HCT116 (cell line): ENCODE results near the gene PLCB3. TPM values are rescaled to one million over a fixed set of nuclear protein-coding genes. Genes with fewer than 3 reads are reported as not detected.

Experiments
- ATAC-seq: fragments of 200-7000 bp; cut with Tn5 transposase; 2 replicates; pipeline ENCODE4 v1.9.1; 2020; ENCODE audit warnings: mild to moderate bottlenecking, moderate library complexity
- BruUV-seq: library from RNA; stranded (reverse); fragments of 400-500 nt; replicated peaks from 2 replicates; lab custom pipeline; 2021; lab: Mats Ljungman, UMichigan
- CTCF ChIA-PET: fragments of 300-600 bp; sonication (Branson Sonifier 250); formaldehyde crosslinking; loops from one replicate; lab custom pipeline; 2021; ENCODE audit warnings: antibody characterized with exemption; lab: Charles Lee
- POLR2A ChIA-PET: fragments of 300-600, 350-600 bp; sonication (Branson Sonifier 250); formaldehyde crosslinking; loops from one replicate; lab custom pipeline; 2021; ENCODE audit warnings: antibody characterized with exemption; lab: Charles Lee
- RAD21 ChIA-PET, 2 experiments: fragments of 300-600 bp; sonication (Branson Sonifier 250); formaldehyde crosslinking; loops; one replicate each; lab custom pipeline; 2023; ENCODE audit warnings: low total read pairs in 2 of 2; ENCODE audit not compliant: uncharacterized antibody in 2 of 2, unreplicated experiment in 2 of 2, low non-redundant PET in 1 of 2; lab: Charles Lee
- DNase-seq: peaks from one replicate; pipeline ENCODE4 v3.0.0-alpha.2; 2010; ENCODE audit warnings: low read depth, low spot score
- H2AFZ ChIP-seq: fragments of 200-600 bp; shearing (Covaris generic), sonication (generic); 2 replicates; pipeline ENCODE4 v1.6.1; 2017; ENCODE audit warnings: low read depth, mixed run types, mixed read lengths, antibody characterized with exemption, low read length; ENCODE audit not compliant: poor library complexity, severe bottlenecking
- H3K27ac ChIP-seq: 2 replicates; pipeline ENCODE4 v1.5.1; 2012; ENCODE audit warnings: low read depth, low read length
- H3K27me3 ChIP-seq: fragments of 200-600 bp; sonication (generic); 2 replicates; pipeline ENCODE4 v1.6.1; 2016; ENCODE audit warnings: mixed run types, low read length, mixed read lengths; ENCODE audit not compliant: insufficient read depth
- H3K36me3 ChIP-seq, 2 experiments: fragments of 200-500 bp in 1 of 2; fragments of 200-600 bp in 1 of 2; sonication (Bioruptor generic) in 1 of 2; sonication (generic) in 1 of 2; 2 replicates each; pipeline versions ENCODE4 v1.5.1 to v1.6.1; 2014 to 2016; ENCODE audit warnings: low read length in 2 of 2, inconsistent platforms in 1 of 2, mixed read lengths in 1 of 2, mixed run types in 1 of 2; ENCODE audit not compliant: insufficient read depth in 2 of 2, control insufficient read depth in 1 of 2
- H3K4me1 ChIP-seq, 2 experiments: fragments of 200-600 bp in 1 of 2; sonication (generic) in 1 of 2; 2 replicates each; pipeline versions ENCODE4 v1.5.1 to v1.6.1; 2012 to 2017; ENCODE audit warnings: low read length in 2 of 2, inconsistent platforms in 1 of 2, mild to moderate bottlenecking in 1 of 2, mixed read lengths in 1 of 2, mixed run types in 1 of 2, moderate library complexity in 1 of 2; ENCODE audit not compliant: insufficient read depth in 2 of 2, control insufficient read depth in 1 of 2
- H3K4me2 ChIP-seq: fragments of 200-600 bp; sonication (generic); 2 replicates; pipeline ENCODE4 v1.6.1; 2017; ENCODE audit warnings: mixed run types, low read length, mixed read lengths
- H3K4me3 ChIP-seq, 2 experiments: fragments of 200-600 bp in 1 of 2; sonication (generic) in 1 of 2; replicated peaks in 1 of 2; 2 replicates each; pipeline ENCODE4 v1.5.1; 2011 to 2016; ENCODE audit warnings: low read length in 2 of 2, control low read depth in 1 of 2, low read depth in 1 of 2, mild to moderate bottlenecking in 1 of 2, mixed read lengths in 1 of 2, mixed run types in 1 of 2
- H3K79me2 ChIP-seq: fragments of 200-600 bp; sonication (generic); 2 replicates; pipeline ENCODE4 v1.6.1; 2017; ENCODE audit warnings: mild to moderate bottlenecking, mixed run types, low read length, moderate library complexity, mixed read lengths; ENCODE audit not compliant: insufficient read depth
- H3K9ac ChIP-seq: fragments of 200-600 bp; sonication (generic); 2 replicates; pipeline ENCODE4 v1.6.1; 2016; ENCODE audit warnings: low read length, mixed read lengths
- H3K9me2 ChIP-seq: fragments of 200-600 bp; sonication (generic), shearing (Covaris generic); 2 replicates; pipeline ENCODE4 v1.6.1; 2017; ENCODE audit warnings: mixed run types, mild to moderate bottlenecking, moderate library complexity; ENCODE audit not compliant: insufficient read depth
- H3K9me3 ChIP-seq, 2 experiments: fragments of 200-500 bp in 1 of 2; fragments of 200-600 bp in 1 of 2; sonication (Bioruptor generic) in 1 of 2; sonication (generic) in 1 of 2; 2 replicates each; pipeline ENCODE4 v1.6.1; 2014 to 2017; ENCODE audit warnings: low read length in 2 of 2, mixed read lengths in 2 of 2, inconsistent platforms in 1 of 2, low read depth in 1 of 2, mild to moderate bottlenecking in 1 of 2, mixed run types in 1 of 2, moderate library complexity in 1 of 2; ENCODE audit not compliant: control insufficient read depth in 1 of 2, insufficient read depth in 1 of 2
- H4K20me1 ChIP-seq: fragments of 200-600 bp; sonication (generic), shearing (Covaris generic); 2 replicates; pipeline ENCODE4 v1.6.1; 2017; ENCODE audit warnings: mixed run types, mild to moderate bottlenecking, moderate library complexity; ENCODE audit not compliant: insufficient read depth
- CBX3 ChIP-seq: IDR thresholded peaks from 2 replicates; pipeline ENCODE4 v1.6.1; 2012; ENCODE audit warnings: low read depth
- CEBPB ChIP-seq: IDR thresholded peaks from 2 replicates; pipeline ENCODE4 v1.6.1; 2012; ENCODE audit warnings: low read depth
- EGR1 ChIP-seq: IDR thresholded peaks from 2 replicates; pipeline ENCODE4 v1.6.1; 2012; ENCODE audit warnings: low read depth
- ELF1 ChIP-seq: IDR thresholded peaks from 2 replicates; pipeline ENCODE4 v1.6.1; 2012; ENCODE audit warnings: low read depth, borderline replicate concordance
- EZH2phosphoT487 ChIP-seq: fragments of 200-600 bp; IDR thresholded peaks from 2 replicates; pipeline ENCODE4 v1.6.1; 2018; ENCODE audit warnings: antibody characterized with exemption, borderline replicate concordance
- JUND ChIP-seq: IDR thresholded peaks from 2 replicates; pipeline ENCODE4 v1.6.1; 2012
- POLR2A ChIP-seq: IDR thresholded peaks from 2 replicates; pipeline ENCODE4 v1.7.0; 2011; ENCODE audit warnings: borderline replicate concordance; ENCODE audit not compliant: insufficient read depth, insufficient read length; ENCODE audit errors: extremely low read depth
- POLR2AphosphoS5 ChIP-seq: IDR thresholded peaks from 2 replicates; pipeline ENCODE4 v1.6.1; 2011; ENCODE audit warnings: mild to moderate bottlenecking, low read depth, low read length, moderate library complexity
- SP1 ChIP-seq: IDR thresholded peaks from 2 replicates; pipeline ENCODE4 v1.6.1; 2012; ENCODE audit warnings: low read depth
- TCF7L2 ChIP-seq: IDR thresholded peaks from 2 replicates; pipeline ENCODE4 v1.7.0; 2011; ENCODE audit warnings: borderline replicate concordance, inconsistent platforms; ENCODE audit not compliant: insufficient read depth, insufficient read length; ENCODE audit errors: extremely low read depth
- YY1 ChIP-seq: IDR thresholded peaks from 2 replicates; pipeline ENCODE4 v1.6.1; 2011; ENCODE audit warnings: low read length, low read depth, moderate library complexity, mild to moderate bottlenecking; ENCODE audit not compliant: insufficient replicate concordance; ENCODE audit errors: extremely low read depth
- ZFX ChIP-seq: fragments of 450-650 bp; IDR thresholded peaks from 2 replicates; pipeline ENCODE4 v1.6.1; 2017
- ZNF274 ChIP-seq: fragments of 200-500 bp; sonication (Bioruptor generic); IDR thresholded peaks from 2 replicates; pipeline ENCODE4 v1.6.1; 2014; ENCODE audit warnings: mild to moderate bottlenecking, low read depth, low read length, inconsistent platforms
- intact Hi-C: fragments of 100-400 bp; cut with micrococcal nuclease; formaldehyde crosslinking; loops from 2 replicates; pipeline ENCODE4 v1.10.0; 2022
- total RNA-seq: library from RNA; stranded (reverse); gene quantifications from one replicate; pipeline ENCODE4 v1.2.1, GENCODE V29; 2021; ENCODE audit not compliant: unreplicated experiment
- TF ChIP-seq, protein P1 (sequence below): IDR thresholded peaks from 2 replicates; pipeline ENCODE4 v1.6.1; 2011; ENCODE audit warnings: mild to moderate bottlenecking, low read length, moderate library complexity; ENCODE audit not compliant: insufficient replicate concordance; ENCODE audit errors: extremely low read depth
- TF ChIP-seq, protein P2 (sequence below): IDR thresholded peaks from 2 replicates; pipeline ENCODE4 v1.6.1; 2012
- TF ChIP-seq, protein P3 (sequence below), 3 experiments: fragments of 200-600 bp in 1 of 3; sonication (generic) in 1 of 3; IDR thresholded peaks in 2 of 3; conservative IDR thresholded peaks in 1 of 3; 2 replicates each; pipeline ENCODE4 v1.5.1; 2012 to 2017; ENCODE audit warnings: low read depth in 2 of 3, low read length in 2 of 3, antibody characterized with exemption in 1 of 3, borderline replicate concordance in 1 of 3, control low read depth in 1 of 3, mild to moderate bottlenecking in 1 of 3, mixed read lengths in 1 of 3, mixed run types in 1 of 3, moderate library complexity in 1 of 3; ENCODE audit not compliant: insufficient read depth in 1 of 3
- TF ChIP-seq, protein P4 (sequence below): IDR thresholded peaks from 2 replicates; pipeline ENCODE4 v1.6.1; 2012

The PLCB3 gene
- total RNA-seq, 1 experiment from 2014 or later, result 106 TPM

DNA sequence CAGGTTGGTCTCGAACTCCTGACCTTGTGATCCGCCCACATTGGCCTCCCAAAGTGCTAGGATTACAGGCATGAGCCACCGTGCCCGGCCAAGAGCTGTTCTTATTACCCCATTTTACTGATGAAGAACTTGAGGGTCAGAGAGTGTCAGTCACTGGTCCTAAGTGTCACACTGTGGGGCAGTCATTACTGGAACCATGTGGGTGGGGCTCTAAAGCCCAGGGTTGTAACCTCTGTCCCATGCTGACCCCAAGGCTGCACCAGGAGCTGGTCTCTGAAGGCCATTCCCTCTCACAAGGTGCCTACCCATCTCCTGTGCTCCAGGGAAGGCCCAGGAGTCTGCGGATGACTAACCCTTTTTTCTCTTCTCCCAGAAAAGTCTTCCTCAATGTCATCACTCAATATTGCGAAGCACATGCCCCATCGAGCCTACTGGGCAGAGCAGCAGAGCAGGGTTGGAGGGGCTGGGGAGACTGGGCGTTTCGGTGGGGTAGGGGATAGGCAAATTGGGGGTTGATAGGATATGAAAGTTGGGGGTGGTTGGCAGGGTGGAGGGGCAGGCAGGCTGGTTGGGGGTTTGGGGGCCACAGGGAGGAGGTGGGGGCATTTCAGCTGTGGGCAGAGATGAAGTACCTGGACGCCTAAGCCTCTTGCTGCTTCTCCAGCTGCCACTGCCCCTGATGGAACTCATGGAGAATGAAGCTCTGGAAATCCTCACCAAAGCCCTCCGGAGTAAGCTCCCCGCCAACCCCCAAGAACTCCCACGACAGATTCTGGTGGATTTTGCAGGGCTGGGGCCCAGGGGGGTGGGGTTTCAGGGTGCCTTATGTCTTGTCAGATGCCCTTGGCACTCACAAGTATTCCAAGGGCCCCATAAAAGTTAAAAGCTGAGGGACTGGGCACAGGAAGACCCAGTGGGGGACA, 52.0 kb downstream of the PLCB3 start (continued):
- TF ChIP-seq, protein P1, sequence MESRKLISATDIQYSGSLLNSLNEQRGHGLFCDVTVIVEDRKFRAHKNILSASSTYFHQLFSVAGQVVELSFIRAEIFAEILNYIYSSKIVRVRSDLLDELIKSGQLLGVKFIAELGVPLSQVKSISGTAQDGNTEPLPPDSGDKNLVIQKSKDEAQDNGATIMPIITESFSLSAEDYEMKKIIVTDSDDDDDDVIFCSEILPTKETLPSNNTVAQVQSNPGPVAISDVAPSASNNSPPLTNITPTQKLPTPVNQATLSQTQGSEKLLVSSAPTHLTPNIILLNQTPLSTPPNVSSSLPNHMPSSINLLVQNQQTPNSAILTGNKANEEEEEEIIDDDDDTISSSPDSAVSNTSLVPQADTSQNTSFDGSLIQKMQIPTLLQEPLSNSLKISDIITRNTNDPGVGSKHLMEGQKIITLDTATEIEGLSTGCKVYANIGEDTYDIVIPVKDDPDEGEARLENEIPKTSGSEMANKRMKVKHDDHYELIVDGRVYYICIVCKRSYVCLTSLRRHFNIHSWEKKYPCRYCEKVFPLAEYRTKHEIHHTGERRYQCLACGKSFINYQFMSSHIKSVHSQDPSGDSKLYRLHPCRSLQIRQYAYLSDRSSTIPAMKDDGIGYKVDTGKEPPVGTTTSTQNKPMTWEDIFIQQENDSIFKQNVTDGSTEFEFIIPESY, result no peak
- no peak for TF ChIP-seq JUND
- TF ChIP-seq ZNF274, result no peak
- no peak for TF ChIP-seq EGR1
- TF ChIP-seq POLR2A, result no peak
- no peak for TF ChIP-seq POLR2AphosphoS5
- no peak for TF ChIP-seq ELF1
- no peak for TF ChIP-seq ZFX
- TF ChIP-seq SP1, result no peak
- TF ChIP-seq, protein P2, sequence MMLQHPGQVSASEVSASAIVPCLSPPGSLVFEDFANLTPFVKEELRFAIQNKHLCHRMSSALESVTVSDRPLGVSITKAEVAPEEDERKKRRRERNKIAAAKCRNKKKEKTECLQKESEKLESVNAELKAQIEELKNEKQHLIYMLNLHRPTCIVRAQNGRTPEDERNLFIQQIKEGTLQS, result no peak

DNA sequence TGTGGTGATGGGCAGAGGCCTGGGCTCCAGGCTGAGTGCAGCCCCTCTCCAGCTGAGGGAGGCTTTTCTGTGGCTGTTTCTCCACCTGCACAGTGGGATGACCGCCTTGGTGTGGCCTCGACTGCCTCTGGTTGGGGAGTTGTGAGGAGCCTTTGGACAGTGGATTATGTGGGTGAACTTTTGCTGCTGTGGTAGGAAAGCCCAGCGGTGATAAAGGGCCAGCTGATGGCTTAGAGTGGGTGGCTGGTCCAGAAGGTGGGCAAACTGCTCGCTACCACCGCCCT, 52.6 kb downstream of the PLCB3 start:
- Histone ChIP-seq H4K20me1 (no peaks in the 10 kb centered on the region), H3K4me3 (peak overlapping the region; percentile 59 to 70), H3K9me3 (no peaks in the 10 kb centered on the region), H3K27me3 (no peaks in the 10 kb centered on the region), H3K36me3 (peaks cover 0 to 8% of the 10 kb centered on the region in 2 experiments; a peak in 1 of 4 replicates), H3K9me2 (no peaks in the 10 kb centered on the region), H3K27ac (peak overlapping the region; percentile 99), H3K9ac (peak overlapping the region; percentile 88), H2AFZ (no peak overlapping the region), H3K4me2 (peak overlapping the region; percentile 84), H3K4me1 (peaks cover 12 to 55% of the 10 kb centered on the region in 2 experiments; a peak in 3 of 4 replicates), H3K79me2 (peaks cover 23% of the 10 kb centered on the region)
- CTCF ChIA-PET, result interaction anchor here (0.8 to 5.8 kb wide), 20 partner anchors 10 to 385 kb away, joined by 3 to 80 read pairs (median 6); partner anchors contain the start of genes BAD, FERMT3, FKBP2 and GPR137
- intact Hi-C loops, result loop anchor here (1.0 to 5.0 kb wide), 5 partner anchors 51 to 117 kb away; partner anchors contain the start of genes FKBP2, PLCB3 and STIP1
- no peak for DNase-seq
- BruUV-seq, result no TSS peak
- RAD21 ChIA-PET, result interaction anchor here (0.7 to 2.5 kb wide), 7 partner anchors 28 to 99 kb away, joined by 3 to 7 read pairs (median 4); no protein-coding TSS in a partner anchor
- no peak for ATAC-seq
- POLR2A ChIA-PET, result interaction anchor here (0.9 to 5.5 kb wide), 8 partner anchors 14 to 100 kb away, joined by 3 to 30 read pairs (median 5); partner anchors contain the start of genes PPP1R14B, PRDX5, TRMT112 and VEGFB
- TF ChIP-seq EGR1 (no peak), EZH2phosphoT487 (no peak), SP1 (no peak), TCF7L2 (no peak), YY1 (no peak), POLR2A (no peak), CEBPB (no peak), CBX3 (no peak), ZFX (no peak), ZNF274 (no peak)
- TF ChIP-seq, protein P3, sequence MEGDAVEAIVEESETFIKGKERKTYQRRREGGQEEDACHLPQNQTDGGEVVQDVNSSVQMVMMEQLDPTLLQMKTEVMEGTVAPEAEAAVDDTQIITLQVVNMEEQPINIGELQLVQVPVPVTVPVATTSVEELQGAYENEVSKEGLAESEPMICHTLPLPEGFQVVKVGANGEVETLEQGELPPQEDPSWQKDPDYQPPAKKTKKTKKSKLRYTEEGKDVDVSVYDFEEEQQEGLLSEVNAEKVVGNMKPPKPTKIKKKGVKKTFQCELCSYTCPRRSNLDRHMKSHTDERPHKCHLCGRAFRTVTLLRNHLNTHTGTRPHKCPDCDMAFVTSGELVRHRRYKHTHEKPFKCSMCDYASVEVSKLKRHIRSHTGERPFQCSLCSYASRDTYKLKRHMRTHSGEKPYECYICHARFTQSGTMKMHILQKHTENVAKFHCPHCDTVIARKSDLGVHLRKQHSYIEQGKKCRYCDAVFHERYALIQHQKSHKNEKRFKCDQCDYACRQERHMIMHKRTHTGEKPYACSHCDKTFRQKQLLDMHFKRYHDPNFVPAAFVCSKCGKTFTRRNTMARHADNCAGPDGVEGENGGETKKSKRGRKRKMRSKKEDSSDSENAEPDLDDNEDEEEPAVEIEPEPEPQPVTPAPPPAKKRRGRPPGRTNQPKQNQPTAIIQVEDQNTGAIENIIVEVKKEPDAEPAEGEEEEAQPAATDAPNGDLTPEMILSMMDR (IDR thresholded peaks at IDR 0.05 in 2 of 3, conservative IDR thresholded peaks at IDR 0.05 in 1 of 3; ENCODE audit: borderline replicate concordance in 1 of 3, insufficient read depth in 1 of 3, low read depth in 2 of 3, low read length in 2 of 3), result no peak
- TF ChIP-seq, protein P4, sequence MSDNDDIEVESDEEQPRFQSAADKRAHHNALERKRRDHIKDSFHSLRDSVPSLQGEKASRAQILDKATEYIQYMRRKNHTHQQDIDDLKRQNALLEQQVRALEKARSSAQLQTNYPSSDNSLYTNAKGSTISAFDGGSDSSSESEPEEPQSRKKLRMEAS, result no peak
